GM18508 (cell line): ENCODE measurements around the gene DHCR24.

ENCODE experiments used
- ATAC-seq: cut with Tn5 transposase; IDR thresholded peaks from one replicate; pipeline ENCODE4 v1.9.1; 2021; ENCODE audit warnings: moderate number of reproducible peaks; ENCODE audit not compliant: insufficient read depth, unreplicated experiment

DHCR24 gene

GRCh38 chr1:54805466-54805865 lies 81.5 kb downstream of the DHCR24 start:
- ATAC-seq: no peak

GRCh38 chr1:54804471-54805132 lies 82.4 kb downstream of the DHCR24 start:
- no peak for ATAC-seq

- no peak for ATAC-seq
Observed at GRCh38 chr1:54803761-54804470, 83.1 kb downstream of the DHCR24 start.

- ATAC-seq: peak; percentile 45
Observed at GRCh38 chr1:54800899-54801759, 85.9 kb downstream of the DHCR24 start, which contains the start of gene TTC22. Gene TTC22, minus strand, starts transcription at chr1:54801323. Its CDS starts 160 bp downstream, at chr1:54801163.

- no peak for ATAC-seq
Observed at GRCh38 chr1:54800041-54800898, 86.7 kb downstream of the DHCR24 start.
